Upper lobe of left lung (tissue), 6 donors: ENCODE measurements around the gene TET3. TPM values are rescaled to one million over a fixed set of nuclear protein-coding genes. Genes with fewer than 3 reads are reported as not detected.
A peak's percentile ranks its signal among the peaks of the same experiment; 100 is the strongest.

Source experiments
- ATAC-seq, 2 donors: fragments of 200-7000 bp; cut with Tn5 transposase; one replicate each; pipeline ENCODE4 v1.9.1; 2022; ENCODE audit warnings: mild to moderate bottlenecking in 2 of 2, moderate library complexity in 2 of 2; ENCODE audit not compliant: low FRiP score in 2 of 2
- DNase-seq, 2 donors: peaks; one replicate each; pipeline ENCODE4 v3.0.0-alpha.2; 2019 to 2020
- H3K27ac ChIP-seq, 4 donors: fragments of 200-600 bp; sonication (generic); one replicate each; pipeline ENCODE4 v1.5.1; 2016 to 2019
- H3K27me3 ChIP-seq, 4 donors: fragments of 200-600 bp; sonication (generic); one replicate each; pipeline ENCODE4 v1.5.1; 2017 to 2019
- H3K36me3 ChIP-seq, 4 donors: fragments of 200-600 bp; sonication (generic); one replicate each; pipeline ENCODE4 v1.5.1; 2016 to 2019
- H3K4me1 ChIP-seq, 4 donors: fragments of 200-600 bp; sonication (generic); one replicate each; pipeline ENCODE4 v1.5.1; 2018 to 2019
- H3K4me3 ChIP-seq, 4 donors: fragments of 200-600 bp; sonication (generic); one replicate each; pipeline ENCODE4 v1.5.1; 2017 to 2019; ENCODE audit warnings: mild to moderate bottlenecking in 2 of 4, moderate library complexity in 1 of 4
- H3K9me3 ChIP-seq, 4 donors: fragments of 200-600 bp; sonication (generic); one replicate each; pipeline ENCODE4 v1.5.1; 2018 to 2019
- CTCF ChIP-seq, 6 experiments: fragments of 450-650 bp in 4 of 6; fragments of 200-600 bp in 2 of 6; sonication (generic) in 2 of 6; IDR thresholded peaks; one replicate each; pipeline ENCODE4 v1.5.1; 2016 to 2019; ENCODE audit warnings: antibody characterized with exemption in 6 of 6
- EP300 ChIP-seq, 4 donors: sonication (generic); formaldehyde crosslinking; IDR thresholded peaks; one replicate each; pipeline ENCODE4 v1.5.1; 2017; ENCODE audit warnings: antibody characterized with exemption in 4 of 4, control low read depth in 2 of 4
- POLR2A ChIP-seq, 4 donors: fragments of 450-650 bp; IDR thresholded peaks; one replicate each; pipeline ENCODE4 v1.5.1; 2016 to 2017; ENCODE audit warnings: antibody characterized with exemption in 4 of 4, mild to moderate bottlenecking in 2 of 4
- POLR2AphosphoS5 ChIP-seq, 2 donors: sonication (generic); formaldehyde crosslinking; IDR thresholded peaks; one replicate each; pipeline ENCODE4 v1.5.1; 2017; ENCODE audit warnings: antibody characterized with exemption in 2 of 2
- WGBS, 2 donors: methylation state at CpG; one replicate each; pipeline ENCODE4 v1.1.5; 2017 to 2018; 5-methylcytosine and 5-hydroxymethylcytosine counted together
- total RNA-seq, 6 donors: library from RNA; depleted of rRNA in 4 of 6; stranded (reverse); fragments of >200 nt in 4 of 6; gene quantifications; one replicate each; pipeline versions ENCODE4 v1.1.0 to v1.2.1, GENCODE V29; 2016 to 2021
- donor health status: DM: no; HTN: no; CAD: no; lungs with moderate emphysema.
- donor health status: DM: no; HTN: yes; CAD: no; lungs with severe emphysema.

Gene TET3
- total RNA-seq, 6 donors from 2014 or later = 17.3 to 53.4 (median 23.6) TPM

GRCh38 chr2:74001781-74002504 lies 17.2 kb downstream of the TET3 start:
- Histone ChIP-seq H3K27me3 (no peaks in the 10 kb centered on the region), H3K27ac (peak overlapping the region in 1 of 4 donors; percentile 61), H3K4me1 (peaks cover 45 to 61% (median 53%) of the 10 kb centered on the region in 4 donors), H3K4me3 (peak overlapping the region; percentile 11 to 62 (median 50)), H3K36me3 (no peaks in the 10 kb centered on the region), H3K9me3 (no peaks in the 10 kb centered on the region)
- TF ChIP-seq EP300 (IDR thresholded peaks at IDR 0.05) (no peak), CTCF (IDR thresholded peaks at IDR 0.05) (peak in 1 of 6 experiments; percentile 8)
- no peak for DNase-seq
- WGBS, 2 donors = 16 to 37% methylated on average over 8 to 20 of the region's 24 CpGs
- ATAC-seq = peak in 1 of 2 donors; percentile 30

- DNase-seq (peak; percentile 91 to 96), ATAC-seq (peak; percentile 91 to 98)
- H3K27ac ChIP-seq = peak overlapping the region in 3 of 4 donors; percentile 8 to 74 (median 61)
- peak in 1 of 4 donors; percentile 70 for TF ChIP-seq POLR2A (IDR thresholded peaks at IDR 0.05)
- no peak for TF ChIP-seq EP300 (IDR thresholded peaks at IDR 0.05)
- peak in 3 of 6 experiments; percentile 46 to 60 (median 50) for TF ChIP-seq CTCF (IDR thresholded peaks at IDR 0.05)
- peak in 1 of 2 donors; percentile 76 for TF ChIP-seq POLR2AphosphoS5 (IDR thresholded peaks at IDR 0.05)
- peak overlapping the region; percentile 19 to 62 (median 50) for H3K4me3 ChIP-seq
- H3K4me1 ChIP-seq = peaks cover 48 to 66% (median 58%) of the 10 kb centered on the region in 4 donors
- no peaks in the 10 kb centered on the region for H3K9me3 ChIP-seq
- no peaks in the 10 kb centered on the region for H3K27me3 ChIP-seq
- 8 to 33% methylated on average over 13 to 52 of the region's 68 CpGs for WGBS, 2 donors
- no peaks in the 10 kb centered on the region for H3K36me3 ChIP-seq
These were observed 18.1 kb downstream of the TET3 start for GRCh38 chr2:74002505-74003421.

GRCh38 chr2:74003494-74004211 lies 18.9 kb downstream of the TET3 start:
- no peak for TF ChIP-seq POLR2A (IDR thresholded peaks at IDR 0.05)
- TF ChIP-seq CTCF (IDR thresholded peaks at IDR 0.05) = no peak
- no peak for TF ChIP-seq EP300 (IDR thresholded peaks at IDR 0.05)
- TF ChIP-seq POLR2AphosphoS5 (IDR thresholded peaks at IDR 0.05) = no peak
- no peaks in the 10 kb centered on the region for H3K36me3 ChIP-seq
- peaks cover 48 to 66% (median 58%) of the 10 kb centered on the region in 4 donors for H3K4me1 ChIP-seq
- peak overlapping the region in 3 of 4 donors; percentile 40 to 62 (median 61) for H3K4me3 ChIP-seq
- ATAC-seq (no peak), DNase-seq (no peak)
- no peaks in the 10 kb centered on the region for H3K9me3 ChIP-seq
- no peaks in the 10 kb centered on the region for H3K27me3 ChIP-seq
- 47 to 68% methylated on average over 14 to 16 of the region's 16 CpGs for WGBS, 2 donors
- no peak overlapping the region for H3K27ac ChIP-seq

- no peak for ATAC-seq
- no peaks in the 10 kb centered on the region for H3K9me3 ChIP-seq
- H3K4me3 ChIP-seq = no peak overlapping the region
- DNase-seq = no peak
- H3K36me3 ChIP-seq = no peaks in the 10 kb centered on the region
- TF ChIP-seq EP300 (IDR thresholded peaks at IDR 0.05) = no peak
- WGBS, 2 donors = 79 to 90% methylated on average over 14 to 18 of the region's 18 CpGs
- H3K27ac ChIP-seq = no peak overlapping the region
- H3K27me3 ChIP-seq = no peaks in the 10 kb centered on the region
- H3K4me1 ChIP-seq = peaks cover 48 to 67% (median 58%) of the 10 kb centered on the region in 4 donors
These were observed 19.8 kb downstream of the TET3 start for GRCh38 chr2:74004212-74005182.
